Hair follicle dermal papilla cell (primary cell): Measurements from ENCODE around the gene DPH7. TPM values are rescaled to one million over a fixed set of nuclear protein-coding genes. Genes with fewer than 3 reads are reported as not detected.

ENCODE experiments used
- total RNA-seq: library from RNA; depleted of rRNA; stranded (reverse); fragments of >200 nt; gene quantifications from 2 replicates; pipeline ENCODE4 v1.2.3, GENCODE V29; 2012

DPH7 gene
- total RNA-seq = 21.0 and 21.6 TPM in 2 replicates

DNA sequence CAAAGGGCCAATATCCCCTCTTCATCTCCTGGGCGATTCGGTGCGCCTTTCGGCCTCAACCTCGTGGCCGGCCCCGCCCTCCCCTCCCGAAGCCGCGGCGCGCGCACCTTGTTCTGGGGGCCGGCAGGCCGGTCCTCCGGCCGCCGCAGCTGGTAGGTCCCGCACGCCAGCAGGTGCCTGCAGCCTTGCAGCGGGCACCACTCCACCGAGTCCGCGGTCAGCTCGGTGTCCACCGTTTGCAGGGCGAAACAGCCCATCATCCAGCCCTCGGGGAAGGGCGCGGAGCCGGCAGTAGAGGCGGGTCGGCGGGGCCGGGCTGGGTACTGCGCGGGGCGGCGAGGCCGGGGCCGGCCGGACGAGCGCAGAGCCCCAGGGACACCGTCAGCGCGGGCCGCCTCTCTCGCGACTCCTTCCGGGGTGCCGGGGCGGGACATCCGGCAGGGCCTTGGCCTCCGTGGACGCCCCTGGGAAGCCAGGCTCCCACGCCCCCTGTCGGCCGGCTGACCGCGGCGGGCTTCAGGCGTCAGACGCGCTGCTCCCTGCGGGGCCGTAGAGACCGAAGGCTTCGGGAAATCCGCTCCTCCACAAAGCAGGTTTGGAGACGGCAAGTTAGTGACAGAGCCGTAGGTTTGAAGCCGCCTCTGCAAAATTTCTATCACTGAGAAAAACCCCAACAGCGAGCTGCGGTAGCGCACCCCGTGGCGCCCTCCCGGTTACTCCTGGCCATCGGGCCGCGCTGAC lies at the start of gene DPH7:
DPH7 (minus strand) TSS at position 408 of the 741 bp plus-strand sequence; CDS start at position 260, 148 bp downstream.

DNA sequence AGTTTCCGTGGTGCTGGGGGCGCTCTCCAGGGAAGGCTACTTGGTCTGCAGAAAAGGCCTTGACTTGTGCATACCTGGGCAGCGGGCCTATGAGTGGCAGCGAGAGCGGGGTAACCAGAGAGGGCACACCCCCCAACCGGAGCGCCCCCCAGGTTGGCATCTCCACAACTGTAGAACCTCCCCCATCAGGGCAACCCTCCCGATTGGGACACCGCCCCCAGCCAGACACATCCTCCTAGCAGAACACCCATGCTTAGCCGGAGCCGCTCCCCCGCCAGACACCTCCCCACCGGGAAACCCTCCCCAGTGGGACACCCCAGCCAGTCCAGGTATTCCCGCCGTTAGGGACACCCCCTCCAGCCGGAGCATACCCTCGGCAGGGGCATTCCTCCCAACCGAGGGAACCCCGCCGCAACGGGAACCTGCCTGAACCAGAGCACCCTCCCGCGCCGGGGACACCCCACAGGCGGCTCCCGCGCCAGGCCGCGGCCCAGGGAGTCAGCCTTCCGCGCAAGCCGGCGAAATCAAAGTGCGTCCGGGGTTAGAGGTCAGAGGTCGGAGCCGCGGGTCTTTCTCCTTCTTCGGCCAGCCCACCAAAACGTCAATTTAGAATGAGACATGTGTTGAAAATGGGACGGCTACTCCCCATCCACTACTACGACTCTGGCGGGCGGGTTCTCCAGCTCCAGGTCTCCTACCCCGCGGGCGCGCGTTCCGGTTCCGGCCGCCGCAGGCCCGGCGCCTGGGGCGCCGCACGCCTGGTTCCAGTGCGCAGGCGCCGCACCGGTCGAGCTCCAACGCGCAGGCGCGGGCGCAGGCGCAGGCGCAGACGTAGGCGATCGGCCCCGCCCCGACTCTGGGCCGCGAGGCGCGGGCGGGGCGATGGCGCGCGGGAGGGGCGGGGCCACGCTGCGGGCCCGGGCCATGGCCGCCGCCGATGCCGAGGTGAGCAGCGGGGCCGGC lies 39.7 kb upstream of the DPH7 start, which contains the start of gene EHMT1:
EHMT1 (plus strand) TSS at position 901 of the 963 bp plus-strand sequence; CDS start at position 925, 24 bp downstream.

DNA sequence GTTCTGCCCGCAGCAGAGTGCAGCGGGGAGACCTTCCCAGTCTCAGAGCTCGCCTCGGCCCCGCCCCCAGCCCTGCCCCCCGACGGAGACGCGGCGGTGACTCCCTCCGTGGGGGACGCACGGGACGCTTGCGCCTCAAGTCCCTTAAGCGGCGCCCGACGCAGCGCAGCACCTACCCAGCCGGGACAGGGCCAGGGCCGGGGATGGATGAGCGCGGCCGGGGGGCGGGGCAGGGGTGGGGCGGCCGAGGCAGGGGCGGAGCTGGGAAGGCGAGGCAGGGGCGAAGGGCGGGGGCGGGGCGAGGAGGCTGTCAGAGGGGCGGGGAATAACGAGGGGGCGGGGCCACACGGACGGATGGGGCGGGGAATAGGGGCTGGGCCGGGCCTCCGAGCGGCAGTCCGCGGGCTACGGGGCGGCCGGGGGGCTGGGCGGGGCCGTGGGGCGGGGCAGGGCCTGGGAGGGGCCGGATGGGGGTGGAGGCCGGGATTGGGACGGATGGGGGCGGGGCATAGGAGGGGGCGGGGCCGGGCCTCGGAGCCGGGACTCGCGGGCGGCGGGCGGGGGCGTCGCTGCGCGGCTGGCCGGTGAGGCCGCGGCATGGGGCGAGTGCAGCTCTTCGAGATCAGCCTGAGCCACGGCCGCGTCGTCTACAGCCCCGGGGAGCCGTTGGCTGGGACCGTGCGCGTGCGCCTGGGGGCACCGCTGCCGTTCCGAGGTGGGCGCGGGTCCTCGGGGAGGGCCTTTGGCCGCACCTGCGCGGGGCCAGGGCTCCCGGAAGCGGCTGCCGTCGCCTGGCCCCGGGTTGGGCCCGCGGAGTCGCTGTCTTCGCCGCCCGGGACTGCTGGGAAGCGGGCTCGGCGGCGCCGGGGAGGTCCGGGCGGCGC lies 26.6 kb upstream of the DPH7 start, which contains the start of gene ARRDC1:
ARRDC1 (plus strand) TSS at position 566 of the 884 bp plus-strand sequence; CDS start at position 598, 32 bp downstream.

DNA sequence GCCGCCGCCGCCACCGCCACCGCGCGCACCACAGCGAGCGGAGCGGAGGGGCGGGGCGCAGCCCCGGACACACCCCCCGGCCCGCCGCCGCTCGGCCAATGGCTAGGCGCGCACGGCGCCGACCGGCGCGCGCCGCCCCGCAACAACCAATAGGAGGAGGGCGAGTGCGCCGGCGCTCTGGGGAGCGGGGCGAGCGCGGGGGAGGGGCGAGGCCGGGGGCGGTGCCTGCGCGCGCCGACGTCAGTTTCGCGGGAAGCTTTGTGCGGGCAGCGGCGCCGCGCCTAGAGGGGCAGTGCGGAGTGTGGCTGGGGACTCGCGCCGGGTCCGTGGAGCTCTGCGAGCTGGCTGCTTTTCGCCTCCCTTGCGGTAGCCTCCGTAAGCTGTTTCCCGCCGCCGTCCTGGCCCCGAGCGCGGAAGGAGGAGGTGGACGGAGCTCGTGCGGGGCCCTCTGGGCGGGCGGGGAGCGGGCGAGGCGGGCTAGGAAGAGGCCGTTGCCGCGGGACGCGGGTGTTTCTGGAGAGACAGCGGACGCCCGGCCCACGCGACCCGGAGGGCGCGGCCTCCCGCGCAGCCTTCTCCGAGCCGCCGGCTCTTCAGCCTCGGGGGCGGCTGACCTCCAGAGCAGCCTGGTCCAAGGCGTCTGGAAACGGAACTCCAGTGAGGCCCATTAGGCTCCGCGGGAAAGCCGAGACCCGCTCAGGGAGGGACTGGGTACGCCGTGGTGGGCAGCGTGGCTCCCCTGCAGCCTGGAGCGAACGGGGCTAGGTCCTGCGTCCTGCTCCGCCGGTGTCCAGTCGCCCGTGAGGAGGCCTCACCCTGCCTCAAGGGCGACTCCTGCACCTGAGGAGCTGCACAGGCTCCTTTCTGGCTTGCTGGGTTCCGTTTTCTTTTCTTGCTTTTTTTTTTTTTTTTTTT lies 12.0 kb upstream of the DPH7 start, which contains the start of gene ZMYND19:
ZMYND19 (minus strand) TSS at position 44 of the 915 bp plus-strand sequence. CDS start 249 bp downstream, outside the sequence.

DNA sequence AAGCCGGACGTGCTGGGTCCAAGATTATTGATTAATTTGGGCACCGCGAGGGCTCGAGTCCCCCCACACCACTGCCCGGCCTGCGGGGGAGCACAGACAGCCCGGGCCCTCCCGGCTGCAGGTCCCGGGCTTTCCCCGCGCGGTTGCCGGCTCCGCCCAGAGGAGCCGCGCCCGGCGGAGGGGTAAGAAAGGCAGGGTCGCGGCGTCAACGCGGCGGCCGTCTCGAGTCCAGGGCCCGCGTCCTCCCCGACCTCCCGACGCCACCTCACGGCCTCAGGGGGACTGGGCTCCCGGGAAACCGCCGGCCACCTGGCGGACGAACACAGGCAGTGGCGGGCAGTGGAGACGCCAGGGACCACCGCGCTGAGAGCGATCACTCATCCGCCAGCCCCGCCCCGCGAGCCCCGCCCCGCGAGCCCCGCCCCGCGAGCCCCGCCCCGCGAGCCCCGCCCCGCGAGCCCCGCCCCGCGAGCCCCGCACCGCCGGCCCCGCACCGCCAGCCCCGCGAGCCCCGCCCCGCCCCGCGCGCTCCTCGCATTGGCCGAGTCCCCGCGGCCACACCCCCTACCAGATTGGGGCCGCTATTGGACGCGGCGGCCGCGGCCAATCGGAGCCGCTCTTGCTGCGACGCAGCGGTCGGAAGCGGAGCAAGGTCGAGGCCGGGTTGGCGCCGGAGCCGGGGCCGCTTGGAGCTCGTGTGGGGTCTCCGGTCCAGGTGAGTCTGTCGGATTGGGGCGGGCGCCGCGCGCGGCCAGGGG lies 27.3 kb downstream of the DPH7 start, which contains the start of gene MRPL41:
MRPL41 (plus strand) TSS at position 616 of the 758 bp plus-strand sequence. CDS start 203 bp downstream, outside the sequence.

DNA sequence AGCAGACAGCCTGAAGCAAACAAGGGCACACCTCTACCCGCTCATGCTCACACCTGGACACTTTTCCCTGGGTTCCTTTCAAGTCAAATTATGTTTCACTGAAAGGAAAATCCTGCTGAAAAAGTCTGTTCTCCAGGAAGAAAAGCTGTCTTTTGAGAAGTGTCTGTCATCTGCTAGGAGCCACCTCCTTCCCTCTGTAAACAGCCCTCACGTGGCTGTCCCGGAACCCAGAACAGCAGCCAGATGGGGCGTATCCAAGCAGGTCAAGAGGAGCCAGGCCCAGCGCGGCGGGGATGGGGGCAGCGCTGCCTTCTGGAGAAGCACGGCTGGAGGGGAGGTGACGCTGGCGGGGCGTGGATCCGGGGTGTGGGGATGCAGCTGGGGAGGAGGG lies 28.5 kb downstream of the DPH7 start, which contains the start of gene PNPLA7:
PNPLA7 (minus strand) TSS at position 172 of the 391 bp plus-strand sequence. CDS start 205 bp downstream, outside the sequence.

Other genes with a start within 250 kb of the DPH7 start
- gene EXD3, start 155.8 kb downstream of the DPH7 start, total RNA-seq = 8.1 and 13.5 TPM in 2 replicates
- 0.49 and 0.65 TPM in 2 replicates for gene NOXA1, start 155.5 kb downstream of the DPH7 start, total RNA-seq
- gene ENTPD8, start 137.6 kb downstream of the DPH7 start, total RNA-seq = not detected in 2 replicates
- 34.6 and 39.1 TPM in 2 replicates for gene NSMF, start 119.6 kb downstream of the DPH7 start, total RNA-seq
- 1.5 and 2.1 TPM in 2 replicates for gene PNPLA7, start 28.5 kb downstream of the DPH7 start, total RNA-seq
- gene MRPL41, start 27.0 kb downstream of the DPH7 start, total RNA-seq = 16.9 and 18.2 TPM in 2 replicates
- 14.0 and 16.6 TPM in 2 replicates for gene ZMYND19, start 11.6 kb upstream of the DPH7 start, total RNA-seq
- 14.6 and 17.2 TPM in 2 replicates for gene ARRDC1, start 26.8 kb upstream of the DPH7 start, total RNA-seq
- gene EHMT1, start 40.1 kb upstream of the DPH7 start, total RNA-seq = 59.9 and 66.8 TPM in 2 replicates